M059J (cell line): ENCODE results near the gene SLC5A11. TPM values are rescaled to one million over a fixed set of nuclear protein-coding genes. Genes with fewer than 3 reads are reported as not detected.

Source experiments
- total RNA-seq: library from RNA; depleted of rRNA; stranded (reverse); fragments of >200 nt; shearing (Covaris generic); gene quantifications from 2 replicates; pipeline ENCODE4 v1.2.3, GENCODE V29; 2014; rRNA removed

Gene SLC5A11
- total RNA-seq, 1 experiment from 2014 or later = not detected

Other genes with a start within 250 kb of the SLC5A11 start
- 13.4 and 21.5 TPM in 2 replicates for gene TNRC6A, start 116.3 kb upstream of the SLC5A11 start, total RNA-seq
- gene ARHGAP17, start 169.4 kb downstream of the SLC5A11 start, total RNA-seq = 24.7 and 34.4 TPM in 2 replicates